ENCODE results near the gene PARM1.
A peak's percentile ranks its signal among the peaks of the same experiment; 100 is the strongest.

PARM1 gene

DNA sequence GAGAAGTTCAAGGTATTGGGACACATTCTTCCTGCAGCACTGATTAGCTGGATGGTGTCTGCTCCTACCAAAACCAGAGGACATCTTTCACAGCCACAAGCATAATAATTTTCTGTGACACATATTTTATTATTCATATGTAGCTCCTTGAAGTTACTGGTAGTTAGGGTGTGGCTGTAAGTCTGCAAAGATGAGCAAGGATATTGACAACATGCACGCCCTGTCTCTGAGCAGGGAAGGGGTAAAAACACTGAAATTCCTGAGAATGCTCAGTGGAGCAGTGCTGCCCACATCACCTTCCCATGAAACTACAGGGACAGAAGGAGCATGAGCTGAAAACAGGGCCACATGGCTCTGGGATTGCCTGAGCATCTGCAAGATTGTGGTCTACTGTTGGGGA lies 38.9 kb downstream of the PARM1 start:
- Mint-ChIP-seq H3K4me3 (no peak overlapping the region), H3K36me3 (ENCODE audit: low read depth) (peaks cover 14% of the 10 kb centered on the region), H3K27me3 (ENCODE audit: low read depth) (no peaks in the 10 kb centered on the region), H3K4me1 (peaks cover 43% of the 10 kb centered on the region), H3K9me3 (peaks cover 21% of the 10 kb centered on the region), H3K27ac (no peak overlapping the region)
- no peak for TF ChIP-seq CTCF (IDR thresholded peaks at IDR 0.05; ENCODE audit: unreplicated experiment in 3 of 3)

DNA sequence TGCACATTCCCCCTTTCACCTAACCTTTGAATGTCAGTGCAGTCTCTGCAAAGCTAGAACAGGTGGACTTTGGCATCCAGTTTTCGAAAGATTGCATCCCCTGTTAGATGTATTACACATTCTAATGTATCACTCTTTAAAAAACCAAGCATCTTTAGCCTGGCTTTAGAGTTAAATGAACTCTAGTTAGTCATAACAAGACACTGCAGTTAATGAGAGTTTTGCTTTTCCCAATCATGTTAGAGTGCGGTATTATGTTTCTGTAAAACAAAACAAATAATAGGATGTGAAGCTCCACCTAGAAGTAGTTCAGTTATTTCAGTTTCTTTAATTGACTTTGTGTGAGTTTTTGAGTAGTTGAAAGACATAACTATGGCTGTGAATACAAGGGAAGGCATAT lies 42.2 kb downstream of the PARM1 start:
- peak overlapping the region in 1 of 3 experiments; percentile 24 for H3K27ac Mint-ChIP-seq
- peaks cover 37% of the 10 kb centered on the region for H3K36me3 Mint-ChIP-seq (ENCODE audit: low read depth)
- TF ChIP-seq CTCF (IDR thresholded peaks at IDR 0.05; ENCODE audit: unreplicated experiment in 3 of 3) = no peak
- peaks cover 53% of the 10 kb centered on the region for H3K9me3 Mint-ChIP-seq
- no peak overlapping the region for H3K4me3 Mint-ChIP-seq
- H3K4me1 Mint-ChIP-seq = peaks cover 11% of the 10 kb centered on the region
- H3K27me3 Mint-ChIP-seq (ENCODE audit: low read depth) = no peaks in the 10 kb centered on the region

- Mint-ChIP-seq H3K9me3 (peaks cover 57% of the 10 kb centered on the region), H3K27me3 (ENCODE audit: low read depth) (no peaks in the 10 kb centered on the region), H3K4me3 (no peak overlapping the region), H3K27ac (no peak overlapping the region), H3K36me3 (ENCODE audit: low read depth) (peaks cover 38% of the 10 kb centered on the region), H3K4me1 (peaks cover under 1% of the 10 kb centered on the region)
- no peak for TF ChIP-seq CTCF (IDR thresholded peaks at IDR 0.05; ENCODE audit: unreplicated experiment in 3 of 3)
Observed at GRCh38 chr4:74975848-74976824, 43.2 kb downstream of the PARM1 start.

DNA sequence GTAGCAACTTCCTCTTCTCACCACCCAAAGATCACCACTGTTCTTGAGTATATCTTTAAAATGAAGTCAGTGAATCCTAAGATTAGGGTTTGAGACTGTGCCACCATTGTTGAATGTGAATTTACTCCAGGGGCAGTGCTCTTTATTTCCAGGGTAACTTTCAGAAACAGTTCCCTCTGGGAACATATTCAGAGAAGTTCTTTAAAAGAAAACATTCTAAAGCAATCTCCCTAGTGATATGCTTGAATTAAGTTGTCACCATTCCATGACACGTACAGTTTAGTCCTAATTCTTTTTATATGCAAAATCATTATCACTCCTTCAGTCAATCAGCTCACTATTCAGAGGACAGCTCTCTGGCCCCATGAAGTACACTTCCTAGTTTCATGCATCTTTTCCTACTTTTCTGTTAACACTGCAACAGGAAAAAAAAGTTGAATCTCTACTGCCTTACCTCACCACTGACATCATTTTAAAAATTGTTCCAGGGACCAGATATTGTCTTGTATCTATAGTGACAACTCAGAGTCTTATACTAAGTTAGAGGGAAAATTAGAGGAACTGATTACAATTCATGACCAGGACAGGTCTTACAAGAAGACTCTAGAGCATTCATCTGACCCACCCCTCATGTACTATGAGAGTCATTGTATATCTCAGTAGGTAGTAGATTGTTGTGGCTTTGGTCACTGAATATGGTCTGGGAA lies 49.8 kb downstream of the PARM1 start:
- peaks cover 34% of the 10 kb centered on the region for H3K9me3 Mint-ChIP-seq
- H3K4me3 Mint-ChIP-seq = no peak overlapping the region
- no peak for TF ChIP-seq CTCF (IDR thresholded peaks at IDR 0.05; ENCODE audit: unreplicated experiment in 3 of 3)

DNA sequence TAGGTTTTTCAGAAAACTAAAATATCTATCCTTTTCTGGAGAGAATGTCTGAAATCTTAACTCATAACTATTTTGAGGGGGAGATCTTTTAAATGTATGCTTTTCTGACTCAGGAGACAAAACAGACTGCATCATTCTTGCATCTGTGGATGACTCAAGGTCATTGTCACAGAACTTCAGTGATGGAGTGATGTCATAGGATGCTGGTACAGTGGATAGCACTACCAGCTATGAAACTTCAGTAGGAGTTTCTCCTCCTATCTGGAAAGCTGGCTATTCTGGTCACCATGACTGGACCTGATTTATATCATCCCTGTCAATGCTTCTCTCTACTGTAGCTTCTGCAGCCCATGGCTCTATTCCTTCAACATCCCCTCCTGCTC lies 50.3 kb downstream of the PARM1 start:
- Mint-ChIP-seq H3K36me3 (ENCODE audit: low read depth) (peaks cover 16% of the 10 kb centered on the region), H3K4me3 (no peak overlapping the region)
- no peak for TF ChIP-seq CTCF (IDR thresholded peaks at IDR 0.05; ENCODE audit: unreplicated experiment in 3 of 3)

More for the DNA sequence above, 49.8 kb downstream of the PARM1 start:
- Mint-ChIP-seq H3K27me3 (ENCODE audit: low read depth) (no peaks in the 10 kb centered on the region), H3K36me3 (ENCODE audit: low read depth) (peaks cover 17% of the 10 kb centered on the region), H3K4me1 (no peaks in the 10 kb centered on the region), H3K27ac (no peak overlapping the region)

More for the DNA sequence above, 50.3 kb downstream of the PARM1 start:
- no peaks in the 10 kb centered on the region for H3K27me3 Mint-ChIP-seq (ENCODE audit: low read depth)
- H3K9me3 Mint-ChIP-seq = peaks cover 28% of the 10 kb centered on the region
- no peak overlapping the region for H3K27ac Mint-ChIP-seq
- H3K4me1 Mint-ChIP-seq = peaks cover 4% of the 10 kb centered on the region
